ENCODE data around the gene QSOX2.

QSOX2 gene

GRCh38 chr9:136163248-136163850 lies 82.3 kb downstream of the QSOX2 start:
- Histone ChIP-seq H3K4me3 (ENCODE audit: low read depth, low read length) (no peak overlapping the region), H3K36me3 (ENCODE audit: control insufficient read depth in 2 of 2, insufficient read depth in 1 of 2, low read length in 2 of 2) (no peaks in the 10 kb centered on the region), H3K27ac (ENCODE audit: extremely low read depth, low read depth, low read length) (no peak overlapping the region), H3K4me1 (ENCODE audit: control insufficient read depth, insufficient read depth, low read length) (no peaks in the 10 kb centered on the region), H3K9me3 (ENCODE audit: control insufficient read depth, insufficient read depth, low read depth, low read length) (no peaks in the 10 kb centered on the region)
- TF ChIP-seq PRDM10 (tag by site-specific recombination; IDR thresholded peaks at IDR 0.05) (0 out of 2 replicates have a peak, but pooled peaks have one; percentile 15), SETDB1 (IDR thresholded peaks at IDR 0.05; ENCODE audit: insufficient read length, low read length) (peak; percentile 56), ZNF121 (tag by site-specific recombination; IDR thresholded peaks at IDR 0.05) (peak; percentile 52; the same call in 1 of the 2 replicates), ZFP69B (tag by site-specific recombination; IDR thresholded peaks at IDR 0.05) (no peak)
- CTCF ChIA-PET = interaction anchor here (0.6 kb wide), 2 partner anchors 866 to 885 kb away, joined by 3 to 5 read pairs; no protein-coding TSS in a partner anchor
- POLR2A ChIA-PET = no interaction called here

- H3K27ac ChIP-seq (ENCODE audit: extremely low read depth, low read depth, low read length) = no peak overlapping the region
- no peaks in the 10 kb centered on the region for H3K9me3 ChIP-seq (ENCODE audit: control insufficient read depth, insufficient read depth, low read depth, low read length)
- no peak overlapping the region for H3K4me3 ChIP-seq (ENCODE audit: low read depth, low read length)
- ChIA-PET CTCF (interaction anchor here (4.7 kb wide), 1 partner anchor 9 kb away, joined by 31 read pairs; no protein-coding TSS in a partner anchor), POLR2A (no interaction called here)
- no peaks in the 10 kb centered on the region for H3K4me1 ChIP-seq (ENCODE audit: control insufficient read depth, insufficient read depth, low read length)
- no peaks in the 10 kb centered on the region for H3K36me3 ChIP-seq (ENCODE audit: control insufficient read depth in 2 of 2, insufficient read depth in 1 of 2, low read length in 2 of 2)
- peak; percentile 64; the same call in 1 of the 2 replicates for TF ChIP-seq ZIC2 (tag by site-specific recombination; IDR thresholded peaks at IDR 0.05)
- TF ChIP-seq REPIN1 (tag by site-specific recombination; IDR thresholded peaks at IDR 0.05; ENCODE audit: low read depth) = no peak
- peak; percentile 72 for TF ChIP-seq PRDM10 (tag by site-specific recombination; IDR thresholded peaks at IDR 0.05)
- no peak for TF ChIP-seq ATF2 (tag by site-specific recombination; IDR thresholded peaks at IDR 0.05; ENCODE audit: low read depth)
- TF ChIP-seq ZNF626 (tag by site-specific recombination; IDR thresholded peaks at IDR 0.05) = no peak
- TF ChIP-seq ZFP41 (tag by site-specific recombination; IDR thresholded peaks at IDR 0.05; ENCODE audit: borderline replicate concordance) = no peak
- peak; percentile 40; the same call in 1 of the 2 replicates for TF ChIP-seq ZFHX2 (tag by site-specific recombination; conservative IDR thresholded peaks at IDR 0.05)
- TF ChIP-seq ZBTB48 (tag by site-specific recombination; IDR thresholded peaks at IDR 0.05) = no peak
- TF ChIP-seq ZNF362 (tag by site-specific recombination; IDR thresholded peaks at IDR 0.05) = no peak
- peak; percentile 90 for TF ChIP-seq ZSCAN4 (tag by site-specific recombination; IDR thresholded peaks at IDR 0.05)
- no peak for TF ChIP-seq ZNF658 (tag by site-specific recombination; IDR thresholded peaks at IDR 0.05)
- no peak for TF ChIP-seq ZNF112 (tag by site-specific recombination; IDR thresholded peaks at IDR 0.05)
Observed at GRCh38 chr9:136160995-136161610, 84.5 kb downstream of the QSOX2 start.

Measured in HEK293 (cell line).